Stimulated activated CD8-positive, alpha-beta memory T cell treated with anti-CD3 and anti-CD28 coated beads, Interleukin-15, amount 100 ng/mL, for 48 hours (primary cell): Measurements from ENCODE around the gene C10orf71.
A peak's percentile ranks its signal among the peaks of the same experiment; 100 is the strongest.

Experiments
- DNase-seq, 2 donors: peaks; one replicate each; pipeline ENCODE4 v3.0.0-alpha.2; 2020; ENCODE audit warnings: low read depth in 2 of 2

The C10orf71 gene, protein sequence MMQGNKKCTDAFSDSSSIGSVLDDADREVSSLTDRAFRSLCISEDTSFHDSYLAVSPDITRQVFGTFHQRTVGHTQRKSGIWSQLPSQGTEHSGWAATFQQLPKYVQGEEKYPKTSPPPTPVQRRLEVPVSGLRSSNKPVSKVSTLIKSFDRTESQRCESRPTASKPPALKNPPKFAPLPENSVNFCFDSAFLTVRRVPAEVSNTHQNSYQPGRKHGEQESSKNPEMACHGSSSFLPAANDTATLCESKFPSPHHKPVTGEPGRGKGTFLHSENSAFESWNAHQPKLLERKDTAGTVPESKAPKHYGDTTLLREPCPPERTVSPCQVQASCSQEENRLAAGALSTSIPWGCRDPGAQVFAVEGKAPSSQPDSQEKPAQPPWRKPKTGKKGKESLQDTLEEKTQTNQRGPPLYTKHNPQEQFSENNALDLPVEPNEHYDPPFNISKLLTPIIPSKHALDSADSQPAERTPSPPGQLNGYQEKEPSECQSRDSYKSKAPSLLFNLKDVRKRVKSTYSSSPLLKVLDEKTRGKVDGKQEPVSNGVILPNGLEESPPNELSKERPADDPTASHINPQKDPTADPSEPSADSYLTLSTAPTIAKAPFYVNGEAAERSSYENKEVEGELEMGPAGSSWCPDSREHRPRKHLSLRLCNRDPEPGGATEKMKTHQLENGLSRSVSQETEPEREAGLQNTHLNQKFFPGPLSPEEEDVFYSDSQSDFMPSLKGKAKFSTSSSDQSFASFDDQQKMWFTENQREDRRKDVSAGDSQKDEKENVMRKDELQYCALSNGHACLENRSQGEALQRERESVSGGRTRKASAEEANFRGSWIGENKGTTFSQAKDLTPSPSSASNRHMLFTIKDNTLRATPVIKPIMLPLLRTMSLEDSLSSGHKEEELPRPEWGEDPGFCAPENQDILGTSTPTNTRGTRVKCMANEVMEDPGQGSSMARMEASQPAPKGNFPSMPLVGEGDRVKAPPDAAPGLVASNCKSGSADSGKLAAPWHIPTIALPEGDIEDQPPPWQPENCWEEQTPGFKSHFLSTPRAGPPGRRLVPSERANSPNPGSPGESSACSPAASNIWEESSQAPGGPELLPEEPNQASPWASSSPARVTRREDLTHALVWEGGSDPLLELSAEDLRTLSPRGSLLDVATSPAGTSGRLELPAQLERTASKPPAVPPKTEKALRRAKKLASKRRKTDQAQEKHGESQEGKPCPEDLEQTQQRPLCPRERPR (N-terminal part only)

DNA sequence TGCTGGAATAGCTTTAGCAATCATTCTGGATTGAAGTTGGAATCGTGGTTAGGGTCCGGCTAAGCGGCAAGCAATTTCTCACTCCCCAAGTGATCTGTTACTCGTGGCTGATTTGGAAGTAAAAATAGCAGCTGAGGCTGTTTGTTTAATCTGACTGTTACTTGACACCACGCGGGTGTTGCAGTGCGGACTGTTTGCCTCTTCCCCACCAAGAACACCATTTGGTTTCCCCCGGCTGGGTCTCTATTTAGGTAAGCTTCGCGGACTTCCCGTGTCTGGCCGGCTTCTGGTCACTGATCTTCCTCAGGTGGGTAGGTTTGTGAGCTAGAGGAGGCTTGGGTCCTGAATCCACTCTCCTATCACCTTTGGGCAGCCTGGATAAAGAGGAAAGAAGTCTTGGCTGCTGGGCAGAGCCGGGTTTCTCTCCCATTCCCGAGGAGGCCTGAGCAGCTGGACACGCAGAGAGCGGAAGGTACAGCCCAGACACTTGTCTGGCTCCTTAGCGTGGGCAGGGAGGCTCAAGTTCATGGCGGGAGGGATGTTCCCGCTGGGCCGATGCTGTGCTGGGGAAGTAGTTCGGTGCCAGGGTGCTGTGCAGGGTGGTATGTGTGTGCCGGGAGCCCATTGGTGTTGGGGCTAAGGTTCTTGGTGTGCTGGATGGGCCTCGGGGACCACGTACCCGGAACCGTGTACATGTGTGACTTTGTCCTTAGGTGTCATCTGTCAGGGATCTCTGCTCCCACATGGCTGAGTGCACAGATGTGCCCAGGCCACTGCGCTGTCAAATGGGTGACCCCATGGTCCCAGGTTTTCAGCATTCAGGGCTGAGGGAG, at the start of gene C10orf71:
TSS of gene C10orf71 (plus strand) at position 188 of the 833 bp plus-strand sequence. CDS start 23,376 bp downstream, outside the sequence.
- DNase-seq, result no peak

DNA sequence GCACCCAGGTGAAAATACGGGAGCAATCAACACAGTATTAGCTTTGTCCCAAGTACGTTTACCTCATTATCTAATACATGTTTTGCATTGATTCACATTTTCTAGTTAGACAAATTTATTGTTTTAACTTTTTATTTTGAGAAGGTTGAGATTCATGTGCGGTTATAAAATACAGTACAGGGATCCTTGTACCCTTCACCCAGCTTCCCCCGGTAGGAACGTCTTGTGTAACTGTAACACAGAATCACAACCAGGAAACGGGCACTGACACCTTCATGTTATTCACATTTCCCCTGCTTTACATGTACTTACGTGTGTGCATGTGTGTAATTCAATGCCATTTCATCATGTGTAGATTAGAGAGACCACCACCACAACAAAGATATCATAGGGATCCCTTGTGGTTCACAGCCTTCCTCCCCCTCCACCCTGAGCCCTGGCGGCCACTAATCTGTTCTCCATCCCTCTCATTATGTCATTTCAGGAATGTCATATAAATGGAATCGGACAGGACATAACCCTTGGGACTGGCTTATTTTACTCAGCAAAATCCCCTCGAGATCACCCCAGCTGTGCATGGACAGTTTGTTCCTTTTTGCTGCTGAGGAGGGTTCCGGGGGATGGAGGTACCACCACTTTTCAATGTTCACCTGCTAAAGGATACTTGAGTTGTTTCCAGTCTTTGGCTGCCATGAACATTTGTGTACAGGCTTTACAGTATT, 46.5 kb upstream of the C10orf71 start:
- DNase-seq, result no peak

DNA sequence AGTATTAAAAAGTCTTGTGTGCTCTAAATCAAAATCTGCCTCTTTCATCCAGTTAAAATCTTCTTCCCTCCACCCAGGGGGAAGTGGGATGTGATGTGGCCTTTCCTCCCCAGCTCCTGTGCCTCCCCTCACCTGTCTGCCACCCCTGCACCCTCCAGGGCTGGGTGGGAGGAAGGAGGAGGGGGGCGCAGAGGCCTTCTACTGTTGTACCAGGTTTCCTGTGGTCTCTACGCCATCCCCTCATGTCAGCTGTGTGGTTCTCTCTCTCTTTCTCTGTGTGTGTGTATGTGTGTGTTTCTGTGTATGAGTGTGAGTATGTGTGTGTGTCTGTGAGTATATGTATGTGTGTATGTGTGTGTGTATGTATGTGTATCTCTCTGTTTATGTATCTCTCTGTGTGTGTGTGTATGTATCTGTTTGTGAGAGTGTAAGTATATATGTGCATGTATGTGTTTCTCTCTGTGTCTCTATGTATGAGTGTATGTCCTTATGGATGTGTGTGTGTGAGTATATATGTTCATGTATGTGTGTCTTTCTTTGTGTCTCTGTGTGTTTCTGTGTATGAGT, 45.5 kb upstream of the C10orf71 start:
- DNase-seq, result no peak

DNA sequence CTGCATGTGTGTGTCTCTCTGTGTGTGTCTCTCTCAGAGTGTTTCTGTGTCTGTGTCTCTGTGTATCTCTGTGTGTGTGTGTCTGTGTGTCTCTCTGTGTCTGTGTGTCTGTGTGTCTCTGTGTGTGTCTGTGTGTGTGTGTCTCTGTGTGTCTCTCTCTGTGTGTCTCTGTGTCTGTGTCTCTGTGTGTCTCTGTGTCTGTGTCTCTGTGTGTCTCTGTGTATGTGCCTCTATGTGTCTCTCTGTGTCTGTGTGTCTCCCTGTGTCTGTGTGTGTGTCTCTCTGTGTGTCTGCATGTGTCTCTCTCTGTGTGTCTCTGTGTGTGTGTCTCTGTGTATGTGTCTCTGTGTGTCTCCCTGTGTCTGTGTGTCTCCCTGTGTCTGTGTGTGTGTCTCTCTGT, 44.8 kb upstream of the C10orf71 start:
- no peak for DNase-seq

DNA sequence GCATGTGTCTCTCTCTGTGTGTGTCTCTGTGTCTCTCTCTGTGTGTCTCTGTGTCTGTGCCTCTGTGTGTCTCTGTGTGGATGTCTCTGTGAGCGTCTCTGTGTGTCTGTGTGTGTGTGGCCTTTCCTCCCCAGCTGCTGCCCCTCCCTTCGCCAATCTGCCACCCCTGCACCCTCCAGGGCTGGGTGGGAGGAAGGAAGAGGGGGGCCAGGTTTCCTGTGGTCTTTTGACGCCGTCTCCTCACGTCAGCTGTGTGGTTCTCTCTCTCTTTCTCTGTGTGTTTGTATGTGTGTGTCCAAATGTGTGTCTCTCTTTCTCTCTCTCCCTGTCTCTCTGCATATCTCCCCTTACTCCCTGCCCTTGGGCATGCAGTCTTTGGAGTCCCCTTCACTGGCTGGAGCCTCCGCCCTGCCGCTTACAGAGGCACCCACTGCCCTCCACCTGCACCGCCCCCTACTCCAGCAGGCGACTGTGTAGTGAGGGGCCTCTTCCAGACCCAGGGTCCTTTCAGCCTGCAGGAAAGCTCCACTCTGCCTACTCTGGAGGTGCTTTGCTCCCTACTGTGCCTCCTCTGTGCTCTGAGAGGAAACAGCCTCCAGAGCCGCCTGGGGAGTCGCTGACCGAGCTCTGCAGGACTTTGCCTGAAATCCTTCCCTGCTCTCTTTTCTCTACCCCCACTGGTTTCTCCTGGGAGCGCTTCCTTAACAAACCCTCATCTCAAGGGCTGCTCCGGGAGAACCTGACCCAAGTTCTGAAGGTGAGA, 44.2 kb upstream of the C10orf71 start:
- DNase-seq, result peak in 1 of 2 donors; percentile 25

DNA sequence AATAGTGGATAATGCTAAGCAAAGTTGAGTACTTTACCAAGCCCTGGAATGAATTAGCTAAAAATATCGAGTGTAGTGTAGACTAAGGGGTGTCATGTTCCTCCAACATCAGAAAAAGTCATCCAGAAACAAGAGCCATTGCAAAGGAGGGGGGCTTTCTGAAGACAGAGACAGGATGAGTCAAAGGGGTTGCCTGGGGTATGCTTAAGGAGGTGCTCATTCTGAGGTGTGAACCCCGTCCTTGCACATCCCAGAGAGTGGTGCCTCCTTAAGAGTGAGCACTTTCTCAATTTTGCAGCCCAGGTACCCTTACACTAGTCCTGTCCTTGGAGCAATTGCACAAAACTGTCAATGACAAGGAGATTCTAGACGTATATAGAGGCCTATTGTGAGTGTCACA, 43.1 kb upstream of the C10orf71 start:
- DNase-seq, result no peak

DNA sequence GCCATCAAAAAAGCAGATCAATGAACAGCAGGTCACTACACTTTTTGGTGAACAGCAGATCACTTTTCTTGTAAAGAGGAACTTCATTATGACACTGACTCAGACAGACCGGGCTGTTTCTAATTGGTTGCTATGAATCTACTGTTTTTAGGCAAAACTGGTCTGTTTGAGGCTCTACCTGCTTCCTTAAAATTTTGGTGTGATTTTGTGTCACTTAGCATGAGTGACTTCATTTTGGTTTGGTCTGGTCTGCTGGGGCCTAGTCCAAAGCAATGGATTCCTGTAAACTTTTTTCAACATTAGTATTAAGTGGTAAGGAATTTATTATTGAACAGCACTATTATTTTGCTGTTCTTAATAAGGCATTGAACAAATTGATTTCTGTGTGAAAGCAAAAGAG, 41.8 kb upstream of the C10orf71 start:
- DNase-seq, result no peak

DNA sequence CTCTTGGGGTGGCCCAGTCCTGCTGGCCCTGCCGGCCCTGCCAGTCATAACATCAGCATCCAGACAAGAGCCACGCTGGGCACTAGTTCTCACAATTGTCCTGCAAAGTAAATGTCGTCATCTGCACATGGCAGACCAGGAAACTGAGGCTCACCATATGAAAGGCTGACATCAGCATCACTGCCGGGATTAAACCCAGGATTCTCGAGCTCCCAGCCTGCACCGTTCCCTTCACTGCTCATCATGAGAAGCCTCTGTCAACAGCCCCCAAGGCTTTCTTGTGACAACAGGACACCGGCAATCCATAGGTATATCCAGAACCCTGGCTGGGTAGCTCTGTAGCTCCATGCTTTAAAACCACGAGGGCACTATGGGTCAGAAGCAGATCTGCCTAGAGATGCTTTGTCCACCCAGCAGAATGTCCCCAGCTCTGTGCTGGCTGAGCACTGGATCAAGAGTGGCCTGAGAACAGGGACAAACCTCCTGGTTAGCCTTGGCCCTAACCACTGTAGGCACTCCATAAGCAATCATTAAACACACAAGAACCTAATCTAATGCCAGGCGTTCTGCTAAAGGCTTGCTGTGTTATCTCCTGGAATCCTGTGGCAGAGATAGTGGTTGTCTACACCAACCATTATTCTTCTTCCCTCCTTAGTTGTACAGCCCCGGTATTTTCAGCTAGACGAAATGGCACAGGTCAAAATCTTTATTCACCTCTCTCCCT, 41.2 kb upstream of the C10orf71 start:
- no peak for DNase-seq

DNA sequence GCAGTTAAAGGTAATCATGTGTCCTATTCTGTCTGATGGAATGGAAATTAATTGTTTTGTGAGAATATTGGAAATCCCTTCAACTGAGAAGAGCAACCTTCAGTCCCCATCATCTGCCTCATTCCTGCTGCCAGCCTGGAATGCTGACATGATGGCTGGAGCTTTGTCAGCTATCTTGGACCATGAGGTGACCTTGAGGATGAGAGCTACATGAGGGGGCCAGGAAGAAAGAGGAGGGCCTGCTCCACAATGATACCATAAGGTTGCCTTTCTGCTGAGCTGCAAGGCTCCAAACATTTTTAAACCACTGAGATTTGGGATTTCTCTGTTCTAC, 40.7 kb upstream of the C10orf71 start:
- no peak for DNase-seq

DNA sequence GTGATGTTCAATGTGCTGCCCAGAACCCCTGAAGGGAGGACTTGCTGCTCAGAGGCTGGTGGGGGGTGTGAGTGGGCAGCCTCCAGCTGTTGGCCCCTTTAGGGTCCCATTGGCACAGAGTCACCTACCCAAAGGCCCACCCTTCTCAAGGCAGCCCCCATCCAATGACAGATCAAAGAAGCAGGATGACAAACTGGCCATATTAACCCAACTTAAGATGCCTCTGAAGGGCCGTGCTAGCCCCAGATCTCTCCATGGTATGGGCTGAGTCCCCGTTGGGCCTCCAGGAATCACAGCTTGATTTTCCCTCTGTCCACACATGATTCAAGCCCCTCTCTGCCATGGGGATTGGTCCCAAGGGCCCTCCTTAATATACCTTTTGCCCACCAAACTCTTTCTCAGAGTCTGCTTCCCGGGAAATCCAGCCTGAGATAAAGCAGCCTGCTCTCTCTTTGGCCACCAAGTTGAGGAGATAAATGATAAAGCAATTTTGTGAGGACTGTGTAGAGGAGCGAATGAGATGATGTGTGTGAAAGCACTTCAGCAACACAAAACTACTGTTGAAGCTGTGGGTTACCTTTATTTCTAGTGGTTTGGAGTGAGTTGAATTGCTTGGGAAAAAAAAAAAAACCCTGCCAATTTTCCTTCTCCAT, 38.2 kb upstream of the C10orf71 start:
- DNase-seq, result no peak

DNA sequence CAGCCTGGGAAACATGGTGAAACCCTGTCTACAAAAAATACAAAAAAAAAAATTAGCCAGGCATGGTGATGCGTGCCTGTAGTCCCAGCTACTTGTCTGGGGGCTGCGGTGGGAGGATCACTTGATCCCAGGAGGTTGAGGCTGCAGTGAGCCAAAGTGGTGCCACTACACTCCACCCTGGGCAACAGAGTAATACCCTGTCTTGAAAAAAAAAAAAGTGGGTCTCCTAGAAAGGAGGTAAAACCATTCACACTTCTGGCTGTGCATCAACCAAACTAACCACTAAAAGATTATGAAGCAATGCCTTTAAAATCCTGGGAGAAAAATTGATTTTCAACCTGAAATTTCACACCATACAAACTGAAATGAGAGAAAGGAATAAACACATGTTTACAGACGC, 35.4 kb upstream of the C10orf71 start:
- no peak for DNase-seq

DNA sequence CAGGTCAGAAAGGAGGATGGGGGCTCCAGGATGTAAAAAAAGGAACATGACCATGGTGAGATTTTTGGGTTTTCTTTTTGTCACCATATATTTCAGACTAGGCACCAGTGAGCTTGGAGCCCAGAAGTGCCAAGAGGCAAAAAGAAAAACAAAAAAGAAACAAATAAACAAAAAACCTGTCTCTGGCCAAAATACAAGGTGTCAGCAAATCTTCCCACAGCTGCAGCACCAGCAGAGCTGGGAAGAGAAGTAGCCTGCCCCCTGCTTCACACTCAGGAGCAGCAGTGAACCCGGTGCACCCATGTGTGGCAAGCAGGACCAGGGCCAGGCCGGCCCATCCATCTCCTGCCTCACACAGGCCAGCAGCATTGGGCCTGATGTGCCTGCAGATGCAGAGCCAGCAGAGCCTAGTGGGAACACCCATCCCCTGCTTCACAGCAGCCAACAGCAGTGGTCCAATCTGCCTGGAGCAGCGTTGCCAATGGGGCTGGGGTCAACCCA, 34.7 kb upstream of the C10orf71 start:
- DNase-seq, result no peak

DNA sequence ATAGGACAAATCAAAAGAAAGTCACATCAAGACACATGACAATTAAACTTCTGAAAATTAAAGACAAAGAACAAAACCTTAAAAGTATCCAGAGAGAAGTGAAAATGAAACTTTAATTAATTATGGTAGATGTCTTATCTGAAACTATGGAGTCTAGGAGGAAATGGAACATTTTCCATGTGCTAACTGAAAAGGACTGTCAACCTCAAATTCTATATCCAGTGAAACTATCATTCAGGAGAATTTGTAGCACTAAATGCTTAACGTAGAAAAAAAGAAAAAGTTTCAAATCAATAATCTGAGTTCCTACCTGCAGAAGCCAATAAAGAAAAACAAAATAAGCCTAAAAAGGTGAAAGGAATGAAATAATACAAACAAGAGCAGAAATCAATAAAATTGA, 33.1 kb upstream of the C10orf71 start:
- DNase-seq, result no peak

DNA sequence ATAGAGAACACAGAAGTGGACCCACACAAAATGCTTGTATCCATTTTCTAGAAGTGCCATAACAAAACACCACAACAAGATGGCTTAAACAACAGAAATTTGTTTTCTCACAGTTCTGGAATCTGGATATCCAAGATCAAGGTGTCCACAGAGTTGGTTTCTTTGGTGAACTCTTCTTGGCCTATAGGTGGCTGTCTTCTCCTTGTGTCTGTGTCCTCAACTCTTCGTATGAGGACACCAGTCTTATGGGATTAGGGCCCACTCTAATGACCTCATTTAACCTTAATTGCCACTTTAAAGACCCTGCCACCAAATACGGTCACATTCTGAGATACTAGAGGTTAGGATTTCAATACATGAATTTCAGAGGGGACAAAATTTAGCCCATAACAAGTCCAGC, 30.8 kb upstream of the C10orf71 start:
- DNase-seq, result no peak

DNA sequence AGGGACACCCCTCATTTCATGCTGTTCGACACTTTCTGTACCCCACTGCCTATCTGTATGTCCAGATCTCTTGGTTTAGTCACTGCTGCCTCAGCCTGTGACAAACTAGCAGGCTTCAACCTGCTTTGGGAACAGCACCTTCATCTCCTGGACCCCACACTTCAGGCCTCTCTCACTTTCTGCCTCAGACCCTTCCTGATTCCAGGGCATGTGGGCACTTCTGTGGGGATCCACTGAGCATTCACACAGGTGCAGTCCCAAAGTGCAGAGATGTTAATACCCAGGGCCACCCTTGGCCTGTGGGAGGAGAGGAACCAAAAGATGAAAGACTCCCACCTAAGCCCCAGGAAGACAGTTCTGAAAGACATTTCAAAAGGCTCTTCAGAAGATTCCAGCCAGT, 29.4 kb upstream of the C10orf71 start:
- DNase-seq, result no peak

DNA sequence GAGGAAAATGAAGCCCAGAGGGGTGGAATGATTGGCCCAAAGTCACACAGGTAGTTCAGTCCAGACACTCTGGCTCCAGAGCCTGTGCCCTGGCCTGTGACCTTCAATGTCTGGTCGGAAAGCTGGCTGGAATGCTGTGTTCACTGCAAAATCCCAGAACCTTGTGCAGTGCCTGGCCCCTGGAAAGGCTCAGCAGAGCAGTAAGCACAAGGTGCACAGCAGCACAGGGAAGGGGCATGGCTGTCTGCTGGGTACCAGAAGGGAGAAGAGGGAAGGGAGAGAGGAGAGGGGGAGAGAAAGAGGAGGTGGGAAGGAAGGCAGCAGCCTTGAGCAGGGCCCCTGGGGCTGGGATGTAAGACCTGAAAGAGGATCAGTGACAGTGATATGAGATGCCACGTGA, 28.4 kb upstream of the C10orf71 start:
- no peak for DNase-seq

DNA sequence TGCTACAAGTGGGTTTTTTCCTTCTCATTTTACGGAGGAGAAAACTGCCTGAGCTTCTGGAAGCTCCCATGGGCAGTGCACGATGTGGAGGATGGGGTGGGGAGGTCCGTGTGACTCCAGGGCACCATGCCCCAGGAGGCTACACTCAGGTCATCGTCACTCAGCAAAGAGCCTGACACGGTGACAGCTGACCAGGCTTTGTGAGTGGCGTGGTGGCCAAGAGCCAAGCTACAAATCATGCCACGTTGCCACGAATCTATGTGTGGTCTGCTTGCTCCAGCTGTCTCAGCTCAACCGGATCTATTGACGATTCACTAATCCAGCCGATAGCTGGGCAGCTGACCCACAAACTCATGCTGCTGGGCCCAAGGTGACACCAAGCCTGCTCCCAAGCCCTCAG, 27.6 kb upstream of the C10orf71 start:
- no peak for DNase-seq
